Mesenchymal stem cell (in vitro differentiated cells and primary cell): ENCODE data around the gene PPP1R12B.
"Not testable (repeated sequence)": the region's sequence is repeated elsewhere in the genome, so short reads cannot be mapped to it uniquely, and the experiment has no call there.

Experiments
- DNase-seq: peaks from one replicate; pipeline ENCODE4 v3.0.0-alpha.2; 2013
- H2AFZ ChIP-seq: one replicate; pipeline ENCODE4 v1.6.1; 2013; ENCODE audit warnings: low read depth, mild to moderate bottlenecking, control low read depth, inconsistent platforms, low read length, moderate library complexity
- H2AK5ac ChIP-seq: 2 replicates; pipeline ENCODE4 v1.6.1; 2013; ENCODE audit warnings: low read length, moderate library complexity, mild to moderate bottlenecking, inconsistent platforms; ENCODE audit not compliant: severe bottlenecking
- H2BK120ac ChIP-seq: one replicate; pipeline ENCODE4 v1.6.1; 2013; ENCODE audit warnings: low read depth, mild to moderate bottlenecking, inconsistent platforms, low read length, moderate library complexity
- H2BK12ac ChIP-seq, 2 experiments: one replicate each; pipeline ENCODE4 v1.6.1; 2013; ENCODE audit warnings: inconsistent platforms in 2 of 2, low read length in 2 of 2, mild to moderate bottlenecking in 2 of 2, moderate library complexity in 2 of 2, control low read depth in 1 of 2
- H2BK15ac ChIP-seq: one replicate; pipeline ENCODE4 v1.6.1; 2013; ENCODE audit warnings: mild to moderate bottlenecking, low read depth, inconsistent platforms; ENCODE audit not compliant: poor library complexity, severe bottlenecking
- H2BK5ac ChIP-seq: 2 replicates; pipeline ENCODE4 v1.6.1; 2013; ENCODE audit warnings: low read depth, mild to moderate bottlenecking, low read length, control low read depth, inconsistent platforms; ENCODE audit not compliant: poor library complexity, severe bottlenecking
- H3K14ac ChIP-seq, 2 experiments: one replicate each; pipeline ENCODE4 v1.6.1; 2013; ENCODE audit warnings: inconsistent platforms in 2 of 2, low read length in 2 of 2, control low read depth in 1 of 2, mild to moderate bottlenecking in 1 of 2, moderate library complexity in 1 of 2
- H3K18ac ChIP-seq, 2 experiments: one replicate each; pipeline ENCODE4 v1.6.1; 2013; ENCODE audit warnings: inconsistent platforms in 2 of 2, low read length in 2 of 2, control low read depth in 1 of 2, low read depth in 1 of 2, mild to moderate bottlenecking in 1 of 2
- H3K23ac ChIP-seq, 2 experiments: one replicate each; pipeline ENCODE4 v1.6.1; 2013; ENCODE audit warnings: inconsistent platforms in 2 of 2, low read length in 2 of 2, mild to moderate bottlenecking in 2 of 2, moderate library complexity in 2 of 2, control low read depth in 1 of 2
- H3K27ac ChIP-seq: 2 replicates; pipeline ENCODE4 v1.5.1; 2013; ENCODE audit warnings: mild to moderate bottlenecking, moderate library complexity, low read length, control low read depth, inconsistent platforms; ENCODE audit not compliant: poor library complexity, severe bottlenecking
- H3K27me3 ChIP-seq, 2 experiments: 2 replicates each; pipeline versions ENCODE4 v1.6.1 to v1.7.0; 2013; ENCODE audit warnings: low read length in 2 of 2, mild to moderate bottlenecking in 2 of 2, moderate library complexity in 2 of 2, control low read depth in 1 of 2, inconsistent platforms in 1 of 2; ENCODE audit not compliant: control insufficient read depth in 1 of 2, insufficient read depth in 1 of 2
- H3K36me3 ChIP-seq, 2 experiments: 2 replicates each; pipeline versions ENCODE4 v1.6.1 to v1.7.0; 2013; ENCODE audit warnings: low read length in 2 of 2, control low read depth in 1 of 2, inconsistent platforms in 1 of 2, low read depth in 1 of 2, mild to moderate bottlenecking in 1 of 2; ENCODE audit not compliant: insufficient read depth in 2 of 2, control insufficient read depth in 1 of 2
- H3K4ac ChIP-seq, 2 experiments: one replicate each; pipeline ENCODE4 v1.6.1; 2013; ENCODE audit warnings: inconsistent platforms in 2 of 2, low read length in 2 of 2, mild to moderate bottlenecking in 2 of 2, moderate library complexity in 2 of 2, control low read depth in 1 of 2, low read depth in 1 of 2
- H3K4me1 ChIP-seq: 2 replicates; pipeline ENCODE4 v1.6.1; 2013; ENCODE audit warnings: low read depth, low read length, control low read depth; ENCODE audit not compliant: control insufficient read depth, insufficient read depth
- H3K4me2 ChIP-seq: 2 replicates; pipeline ENCODE4 v1.6.1; 2013; ENCODE audit warnings: low read length, mild to moderate bottlenecking, inconsistent platforms; ENCODE audit not compliant: poor library complexity, severe bottlenecking
- H3K4me3 ChIP-seq, 2 experiments: 2 replicates each; pipeline versions ENCODE4 v1.5.1 to v1.7.0; 2013; ENCODE audit warnings: low read length in 2 of 2, mild to moderate bottlenecking in 2 of 2, control low read depth in 1 of 2, low read depth in 1 of 2; ENCODE audit not compliant: insufficient read depth in 1 of 2
- H3K79me1 ChIP-seq: replicated peaks from 2 replicates; pipeline ENCODE4 v1.6.1; 2013; ENCODE audit warnings: mild to moderate bottlenecking, control low read depth, low read length, inconsistent platforms; ENCODE audit not compliant: poor library complexity, severe bottlenecking
- H3K9ac ChIP-seq: 2 replicates; pipeline ENCODE4 v1.7.0; 2013; ENCODE audit warnings: mild to moderate bottlenecking, low read length, moderate library complexity
- H3K9me3 ChIP-seq: 2 replicates; pipeline ENCODE4 v1.7.0; 2013; ENCODE audit warnings: mild to moderate bottlenecking, low read length; ENCODE audit not compliant: control insufficient read depth
- H4K8ac ChIP-seq: one replicate; pipeline ENCODE4 v1.6.1; 2013; ENCODE audit warnings: inconsistent platforms, mild to moderate bottlenecking, low read length, moderate library complexity
- H4K91ac ChIP-seq: one replicate; pipeline ENCODE4 v1.6.1; 2013; ENCODE audit warnings: mild to moderate bottlenecking, low read length, inconsistent platforms
- WGBS: methylation state at CpG from one replicate; pipeline ENCODE4 v1.1.7; 2013; ENCODE audit warnings: mixed read lengths; 5-methylcytosine and 5-hydroxymethylcytosine counted together

The PPP1R12B gene

DNA sequence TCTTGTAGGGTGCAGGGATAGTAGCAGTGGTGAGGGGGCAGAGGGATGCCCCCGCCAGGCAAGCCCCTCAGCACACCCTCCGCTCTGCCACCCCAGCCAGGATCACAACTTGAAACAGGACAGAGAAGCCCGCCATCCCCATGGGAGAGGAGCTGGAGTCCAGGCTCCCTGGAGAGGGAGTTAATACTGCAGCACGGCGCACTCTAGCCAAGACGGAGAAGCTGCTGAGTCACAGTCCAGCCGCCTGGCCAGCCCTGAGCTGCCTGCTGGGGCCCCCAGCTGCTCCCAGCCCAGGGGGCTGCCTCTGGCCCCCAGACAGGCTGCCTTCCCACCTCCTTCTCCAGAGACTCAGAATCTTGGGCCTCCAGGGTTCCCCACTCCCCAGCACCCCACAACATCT lies 274.6 kb downstream of the PPP1R12B start:
- no peak overlapping the region for H3K9ac ChIP-seq
- peak overlapping the region; percentile 72 to 96 for H2BK12ac ChIP-seq
- H3K23ac ChIP-seq: no peak overlapping the region
- no peaks in the 10 kb centered on the region for H3K9me3 ChIP-seq
- no peak overlapping the region for H3K27ac ChIP-seq
- H3K27me3 ChIP-seq: peaks cover 0 to 49% of the 10 kb centered on the region in 2 experiments
- peak overlapping the region; percentile 57 to 75 for H3K18ac ChIP-seq
- peak overlapping the region; percentile 82 for H2BK15ac ChIP-seq
- H2AFZ ChIP-seq: no peak overlapping the region
- H3K4ac ChIP-seq: peak overlapping the region in 1 of 2 experiments; percentile 37
- H3K79me1 ChIP-seq: no peaks in the 10 kb centered on the region
- H3K4me2 ChIP-seq: no peak overlapping the region
- H4K91ac ChIP-seq: peak overlapping the region; percentile 64
- H2AK5ac ChIP-seq: peak overlapping the region; percentile 20
- H2BK5ac ChIP-seq: no peak overlapping the region
- no peak overlapping the region for H3K4me3 ChIP-seq
- H3K36me3 ChIP-seq: no peaks in the 10 kb centered on the region
- peak; percentile 72 for DNase-seq
- WGBS: 17% methylated on average over 5 of the region's 7 CpGs
- H2BK120ac ChIP-seq: peak overlapping the region; percentile 78
- no peak overlapping the region for H3K14ac ChIP-seq
- H4K8ac ChIP-seq: peak overlapping the region; percentile 59
- H3K4me1 ChIP-seq: peaks cover 38% of the 10 kb centered on the region

DNA sequence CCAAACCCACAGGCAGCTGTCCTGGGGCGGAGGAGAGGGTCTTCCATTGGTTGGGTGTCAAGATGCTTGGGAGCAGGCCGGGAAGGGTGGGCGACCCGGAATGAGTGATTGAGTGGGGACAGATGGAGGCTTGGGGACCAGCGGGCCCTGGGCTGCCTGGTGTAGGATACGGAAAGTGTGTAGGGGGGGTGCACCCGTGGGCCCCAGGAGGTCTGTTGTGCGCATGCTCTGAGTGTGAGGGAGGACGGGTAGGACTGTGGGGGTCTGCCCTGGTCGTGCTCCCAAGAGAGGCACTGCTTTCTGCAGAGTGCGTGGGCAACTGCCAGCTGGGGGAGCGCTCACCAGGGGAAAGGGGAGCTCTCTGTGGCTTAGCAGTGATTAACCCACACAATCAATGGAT lies 275.0 kb downstream of the PPP1R12B start:
- not testable (repeated sequence) for H3K4me2 ChIP-seq, H3K79me1 ChIP-seq, H3K27ac ChIP-seq, H2AK5ac ChIP-seq, H3K4me3 ChIP-seq, DNase-seq, H3K14ac ChIP-seq, H2BK5ac ChIP-seq, H3K9ac ChIP-seq, H3K9me3 ChIP-seq, H3K23ac ChIP-seq, H3K36me3 ChIP-seq, H2AFZ ChIP-seq, H3K4ac ChIP-seq
- peaks cover 0 to 52% of the 10 kb centered on the region in 2 experiments for H3K27me3 ChIP-seq
- H3K4me1 ChIP-seq: peaks cover 35% of the 10 kb centered on the region
- H4K91ac ChIP-seq: peak overlapping the region; percentile 36
- peak overlapping the region; percentile 5 for H4K8ac ChIP-seq
- peak overlapping the region; percentile 34 to 96 for H2BK12ac ChIP-seq
- 78% methylated on average over 12 of the region's 12 CpGs for WGBS
- peak overlapping the region; percentile 78 for H2BK120ac ChIP-seq
- H2BK15ac ChIP-seq: peak overlapping the region; percentile 66
- peak overlapping the region; percentile 8 to 75 for H3K18ac ChIP-seq

DNA sequence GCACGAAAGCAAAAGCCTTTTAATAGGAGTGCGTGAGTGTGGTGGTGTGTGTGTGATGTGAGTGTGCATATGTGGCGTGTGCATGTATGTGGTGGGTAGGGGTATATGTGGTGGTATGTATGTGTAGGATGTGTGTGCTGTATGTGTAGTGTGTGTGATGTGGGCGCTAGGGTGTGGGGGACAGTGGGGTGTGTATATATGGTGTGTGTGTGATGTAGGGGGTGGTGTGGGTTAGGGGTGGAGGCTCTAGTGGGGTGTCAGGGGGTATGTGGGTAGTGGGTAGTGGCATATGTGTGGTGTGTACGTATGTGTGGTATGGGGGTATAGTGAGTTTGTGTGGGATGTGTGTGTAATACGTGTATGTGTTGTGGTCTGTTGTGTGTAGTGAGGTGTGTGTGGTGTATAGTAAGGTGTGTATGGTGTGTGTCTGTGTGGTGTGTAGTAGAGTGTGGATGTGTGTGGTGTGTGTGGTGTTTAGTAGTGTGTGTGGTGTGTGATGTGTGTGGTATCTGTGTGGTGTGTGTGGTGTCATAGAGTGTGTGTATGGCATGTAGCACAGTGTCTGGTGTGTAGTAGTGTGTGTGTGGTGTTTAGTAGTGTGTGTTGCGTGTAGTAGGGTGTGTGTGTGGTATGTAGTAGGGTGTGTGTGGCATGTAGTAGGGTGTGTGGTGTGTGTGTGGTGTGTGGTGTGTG lies 275.7 kb downstream of the PPP1R12B start:
- peak overlapping the region; percentile 2 for H2AK5ac ChIP-seq
- H3K27ac ChIP-seq: no peak overlapping the region
- H2BK5ac ChIP-seq: no peak overlapping the region
- H3K27me3 ChIP-seq: peaks cover 4 to 59% of the 10 kb centered on the region in 2 experiments
- H4K91ac ChIP-seq: peak overlapping the region; percentile 41
- H3K18ac ChIP-seq: peak overlapping the region; percentile 21 to 24
- no peak overlapping the region for H3K4me3 ChIP-seq
- DNase-seq: no peak
- H3K9ac ChIP-seq: no peak overlapping the region
- peak overlapping the region in 1 of 2 experiments; percentile 30 for H3K4ac ChIP-seq
- H3K4me2 ChIP-seq: no peak overlapping the region
- H3K14ac ChIP-seq: peak overlapping the region in 1 of 2 experiments; percentile 53
- peak overlapping the region; percentile 31 for H4K8ac ChIP-seq
- H3K79me1 ChIP-seq: no peaks in the 10 kb centered on the region
- H3K4me1 ChIP-seq: peaks cover 27% of the 10 kb centered on the region
- peak overlapping the region in 1 of 2 experiments; percentile 6 for H3K23ac ChIP-seq
- H2BK12ac ChIP-seq: peak overlapping the region; percentile 40 to 61
- H2AFZ ChIP-seq: peak overlapping the region; percentile 39
- H3K36me3 ChIP-seq: no peaks in the 10 kb centered on the region
- no peak overlapping the region for H2BK120ac ChIP-seq
- 95% methylated on average over 7 of the region's 7 CpGs for whole genome bisulfite sequencing
- no peaks in the 10 kb centered on the region for H3K9me3 ChIP-seq
- no peak overlapping the region for H2BK15ac ChIP-seq

DNA sequence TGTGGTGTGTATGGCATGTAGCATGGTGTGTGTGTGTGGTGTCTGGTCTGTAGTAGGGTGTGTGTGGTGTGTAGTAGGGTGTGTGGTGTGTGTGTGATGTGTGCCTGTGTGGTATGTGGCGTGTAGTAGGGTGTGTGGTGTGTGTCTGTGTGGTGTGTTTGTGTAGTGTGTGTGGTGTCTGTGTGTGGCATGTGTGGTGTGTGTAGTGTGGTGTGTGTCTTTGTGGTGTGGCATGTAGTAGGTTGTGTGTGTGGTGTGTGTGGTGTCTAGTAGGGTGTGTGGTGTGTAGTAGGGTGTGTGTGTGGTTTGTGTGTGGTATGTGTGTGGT lies 276.2 kb downstream of the PPP1R12B start:
- H4K91ac ChIP-seq: peak overlapping the region; percentile 29
- no peak overlapping the region for H3K4me2 ChIP-seq
- H3K23ac ChIP-seq: peak overlapping the region in 1 of 2 experiments; percentile 6
- H3K18ac ChIP-seq: peak overlapping the region; percentile 21 to 24
- no peak overlapping the region for H3K9ac ChIP-seq
- peaks cover 4 to 56% of the 10 kb centered on the region in 2 experiments for H3K27me3 ChIP-seq
- H3K9me3 ChIP-seq: no peaks in the 10 kb centered on the region
- no peak overlapping the region for H2BK5ac ChIP-seq
- peak overlapping the region; percentile 39 for H2AFZ ChIP-seq
- no peak overlapping the region for H2BK15ac ChIP-seq
- peak overlapping the region in 1 of 2 experiments; percentile 53 for H3K14ac ChIP-seq
- no peak overlapping the region for H2BK120ac ChIP-seq
- H3K36me3 ChIP-seq: no peaks in the 10 kb centered on the region
- peak overlapping the region; percentile 2 for H2AK5ac ChIP-seq
- WGBS: 95% methylated on average over 1 of the region's 1 CpG
- H3K27ac ChIP-seq: no peak overlapping the region
- H3K4me3 ChIP-seq: no peak overlapping the region
- no peaks in the 10 kb centered on the region for H3K79me1 ChIP-seq
- H3K4ac ChIP-seq: peak overlapping the region in 1 of 2 experiments; percentile 30
- H2BK12ac ChIP-seq: peak overlapping the region; percentile 2 to 40
- H4K8ac ChIP-seq: peak overlapping the region; percentile 31
- DNase-seq: peak; percentile 22
- peaks cover 25% of the 10 kb centered on the region for H3K4me1 ChIP-seq
